GM19035 (cell line): Measurements from ENCODE around the gene PARP16.
"Not testable (repeated sequence)": the region's sequence is repeated elsewhere in the genome, so short reads cannot be mapped to it uniquely, and the experiment has no call there.

Experiments used
- ATAC-seq: cut with Tn5 transposase; IDR thresholded peaks from one replicate; pipeline ENCODE4 v1.9.1; 2021; ENCODE audit not compliant: unreplicated experiment

PARP16 gene

DNA sequence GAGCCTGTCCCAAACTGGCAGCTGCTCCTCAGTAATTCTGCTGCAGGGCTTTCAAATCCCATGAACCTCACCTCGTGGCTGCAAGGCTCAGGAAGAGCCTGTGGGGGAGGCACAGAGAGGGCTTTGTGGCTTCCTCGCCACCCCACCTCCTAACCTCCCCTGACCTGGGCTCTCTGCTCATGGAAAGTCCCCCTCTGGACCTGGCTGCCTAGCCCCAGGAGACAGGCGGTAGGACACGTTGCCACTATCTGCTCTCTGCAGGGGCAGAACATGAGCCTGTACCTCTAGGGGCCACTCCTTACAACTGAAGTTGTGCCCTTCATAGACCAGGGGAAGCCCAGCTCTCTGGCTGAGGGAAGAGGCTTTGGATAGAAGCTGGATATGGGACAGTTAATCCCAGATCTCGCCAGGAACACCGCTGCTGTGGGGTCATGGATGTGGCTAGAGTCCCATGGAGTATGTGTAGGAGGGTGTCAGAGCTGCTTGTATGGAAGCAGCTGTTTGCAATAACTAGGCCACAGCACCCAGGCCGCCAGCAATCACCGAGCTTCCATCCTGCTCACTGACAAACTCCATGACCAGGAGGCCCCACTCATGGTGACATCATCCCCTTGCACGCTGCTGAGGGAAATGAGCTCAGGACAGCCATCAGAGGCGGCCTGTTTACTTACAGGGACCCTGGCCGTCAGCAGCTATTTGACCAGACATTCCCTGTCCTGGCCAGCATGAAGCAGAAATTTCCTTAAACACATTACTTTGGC lies 41.4 kb downstream of the PARP16 start:
- ATAC-seq = no peak

DNA sequence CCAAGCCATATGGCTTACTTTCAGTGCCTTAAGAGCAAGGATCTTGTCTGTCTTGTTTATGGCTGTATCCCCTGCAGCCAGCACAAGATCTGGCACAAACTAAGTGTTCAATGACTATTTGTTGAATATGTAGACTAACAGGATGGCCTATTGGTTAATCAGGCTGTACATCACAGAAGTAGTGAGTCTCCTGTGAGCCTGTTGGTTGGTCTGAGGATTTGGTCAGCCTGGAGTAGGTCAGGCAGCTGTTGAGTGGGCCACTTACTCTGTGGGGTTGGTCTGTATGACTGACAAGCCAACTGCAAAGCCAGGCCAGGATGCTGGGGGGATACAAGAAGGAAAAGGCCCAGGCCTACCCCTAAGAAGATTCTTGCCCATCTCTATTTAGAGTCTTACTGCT lies 42.0 kb downstream of the PARP16 start:
- ATAC-seq = no peak

GRCh38 chr15:65236443-65236842 lies 50.2 kb downstream of the PARP16 start:
- not testable (repeated sequence) for ATAC-seq

DNA sequence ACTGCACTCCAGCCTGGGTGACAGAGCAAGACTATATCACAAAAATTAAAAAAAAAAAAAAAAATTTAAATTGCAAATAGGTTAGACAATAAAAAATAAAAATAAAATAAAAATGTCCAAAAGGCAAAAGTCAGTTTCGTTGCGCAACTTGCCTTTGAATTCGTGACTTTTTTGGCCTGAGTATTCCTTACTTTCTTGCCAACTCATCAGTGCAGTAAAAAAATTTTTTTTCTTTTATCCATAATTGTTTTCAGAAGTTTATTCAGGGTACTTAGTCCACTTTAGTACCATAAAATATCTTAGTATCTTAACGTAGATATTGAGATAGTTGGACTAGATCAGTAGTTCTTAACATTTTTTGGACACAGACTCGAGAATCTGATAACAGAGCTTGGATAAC lies 53.0 kb downstream of the PARP16 start:
- ATAC-seq = no peak

DNA sequence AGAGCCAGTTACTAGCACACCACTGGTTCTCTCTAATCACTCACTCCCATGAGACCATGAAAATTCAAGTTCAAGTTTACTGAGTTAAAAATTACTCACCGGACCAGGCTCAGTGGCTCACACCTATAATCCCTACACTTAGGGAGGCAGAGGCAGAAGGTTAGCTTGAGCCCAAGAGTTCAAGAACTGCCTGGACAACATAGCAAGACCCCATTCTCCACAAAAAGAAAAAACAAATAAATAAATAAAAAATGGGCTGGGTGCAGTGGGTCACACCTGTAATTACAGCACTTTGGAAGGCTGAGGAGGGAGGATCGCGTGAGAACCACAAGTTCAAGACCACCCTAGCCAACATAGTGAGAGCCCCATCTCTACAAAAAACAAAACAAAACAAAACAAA lies 54.2 kb downstream of the PARP16 start:
- ATAC-seq = no peak

DNA sequence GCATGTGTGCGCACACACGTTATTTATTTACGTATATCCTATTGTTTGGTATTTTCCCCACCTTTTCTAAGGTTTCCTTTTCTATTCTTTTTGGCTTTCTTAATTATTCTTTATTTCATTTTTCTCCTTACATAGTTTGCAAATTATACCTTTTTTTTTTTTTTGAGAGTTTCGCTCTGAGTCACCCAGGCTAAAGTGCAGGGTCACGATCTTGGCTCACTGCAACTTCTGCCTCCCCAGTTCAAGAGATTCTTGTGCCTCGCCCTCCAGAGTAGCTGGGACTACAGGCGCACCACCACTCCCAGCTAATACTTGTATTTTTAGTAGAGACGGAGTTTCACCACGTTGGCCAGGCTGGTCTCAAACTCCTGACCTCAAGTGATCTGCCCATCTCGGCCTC lies 55.4 kb downstream of the PARP16 start:
- ATAC-seq = no peak

- ATAC-seq = not testable (repeated sequence)
Observed at GRCh38 chr15:65226901-65227300, 59.8 kb downstream of the PARP16 start.

GRCh38 chr15:65226221-65226620 lies 60.5 kb downstream of the PARP16 start:
- no peak for ATAC-seq

DNA sequence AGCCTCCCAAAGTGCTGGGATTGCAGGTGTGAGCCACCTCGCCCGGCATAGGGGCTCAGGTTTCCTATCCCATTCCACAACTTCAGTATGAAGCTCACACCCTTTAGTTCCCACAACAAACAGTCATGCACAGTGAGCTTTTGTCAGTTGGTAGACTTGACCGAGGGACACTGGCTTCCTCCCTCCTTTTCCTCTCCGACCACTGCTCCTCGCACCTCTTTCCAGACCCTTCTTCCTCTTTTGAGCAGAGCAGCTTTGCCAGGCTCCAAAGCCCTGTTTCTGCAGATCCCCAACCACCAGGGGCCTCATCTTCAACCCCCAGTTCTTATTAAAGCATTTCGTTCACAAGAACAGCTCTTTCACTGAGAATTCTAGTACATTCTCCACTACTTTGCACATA lies 62.7 kb downstream of the PARP16 start:
- ATAC-seq = no peak

DNA sequence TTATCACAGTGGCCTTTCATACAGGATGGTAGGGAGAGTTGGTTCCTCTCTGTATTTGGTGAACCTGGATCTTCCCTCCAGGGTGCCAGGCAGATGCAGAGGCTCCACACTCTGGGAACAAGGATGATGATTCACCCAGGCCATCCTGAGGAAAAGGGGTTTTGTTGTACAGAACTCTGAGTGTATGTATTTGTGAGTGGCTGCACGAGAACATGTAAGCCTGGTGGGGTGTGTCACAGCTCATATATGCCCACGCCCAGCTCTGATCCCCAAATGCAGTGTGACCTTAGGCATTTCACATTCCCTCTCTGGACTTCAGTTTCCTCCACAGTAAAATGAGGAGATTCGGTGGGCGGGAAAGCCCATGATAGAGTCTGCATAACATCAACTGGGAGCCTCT lies 63.8 kb downstream of the PARP16 start:
- ATAC-seq = no peak

- no peak for ATAC-seq
Observed at GRCh38 chr15:65221697-65222096, 65.0 kb downstream of the PARP16 start.

- no peak for ATAC-seq
Observed at GRCh38 chr15:65219137-65219536, 67.5 kb downstream of the PARP16 start.

GRCh38 chr15:65217526-65218482 lies 68.9 kb downstream of the PARP16 start:
- no peak for ATAC-seq

DNA sequence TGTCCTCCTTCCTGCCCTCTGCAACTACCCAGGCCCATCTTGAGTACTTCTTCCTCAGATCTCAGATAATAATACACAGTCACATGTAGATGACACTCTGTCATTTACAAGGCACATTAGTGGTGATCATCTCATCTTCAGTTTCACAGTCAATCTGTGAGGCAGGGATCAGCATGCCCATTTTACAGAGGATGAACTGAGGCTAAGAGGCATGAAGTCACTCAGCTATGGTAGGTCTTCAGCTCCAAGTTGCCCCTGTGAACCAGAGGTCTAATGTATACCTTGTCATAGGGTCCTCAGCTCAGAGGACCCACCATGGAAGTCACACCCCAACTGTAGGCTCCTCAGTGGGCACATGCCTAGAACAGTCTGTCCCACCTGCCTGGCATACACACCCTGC lies 71.2 kb downstream of the PARP16 start:
- no peak for ATAC-seq

DNA sequence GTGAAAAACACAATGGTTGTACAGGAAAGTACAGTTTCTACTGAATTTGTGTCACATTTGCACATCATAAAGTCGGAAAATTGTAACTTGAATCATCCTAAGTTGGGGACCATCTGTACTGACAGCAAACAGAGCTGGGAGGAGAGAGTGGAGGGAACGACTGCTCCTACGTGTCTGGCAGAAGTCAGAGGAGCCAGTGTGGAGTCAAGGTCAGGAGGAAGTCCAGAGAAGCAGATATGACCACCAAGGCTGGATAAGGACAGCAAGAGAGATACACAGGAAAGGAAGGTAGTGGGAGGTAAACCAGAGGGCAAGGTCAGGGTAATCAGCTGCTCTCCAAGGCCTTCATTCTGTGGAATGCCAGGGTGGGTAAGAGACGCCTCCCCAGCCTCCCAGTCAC lies 72.7 kb downstream of the PARP16 start:
- ATAC-seq = no peak

DNA sequence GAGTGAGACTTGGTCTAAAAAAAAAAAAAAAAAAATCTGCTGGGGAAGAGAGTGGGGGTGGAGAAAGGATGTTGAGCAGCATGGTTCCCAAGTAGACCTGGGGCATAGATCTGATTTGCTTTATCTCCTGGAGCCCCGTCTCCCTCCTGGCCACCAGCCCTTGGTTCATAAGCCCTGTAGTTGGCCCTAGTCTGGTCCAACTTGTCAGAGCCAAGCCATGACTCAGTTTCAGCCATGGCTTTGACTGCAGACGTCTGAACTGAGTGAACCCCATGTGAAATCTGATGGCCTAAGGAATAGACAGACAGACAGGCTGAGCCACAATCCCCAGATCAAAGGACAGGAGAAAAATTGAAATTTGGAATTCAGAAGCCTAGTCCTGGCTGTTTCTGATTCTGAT lies 73.4 kb downstream of the PARP16 start:
- no peak for ATAC-seq

- no peak for ATAC-seq
Observed at GRCh38 chr15:65212097-65212496, 74.6 kb downstream of the PARP16 start.

GRCh38 chr15:65211482-65211982 lies 75.2 kb downstream of the PARP16 start:
- no peak for ATAC-seq

DNA sequence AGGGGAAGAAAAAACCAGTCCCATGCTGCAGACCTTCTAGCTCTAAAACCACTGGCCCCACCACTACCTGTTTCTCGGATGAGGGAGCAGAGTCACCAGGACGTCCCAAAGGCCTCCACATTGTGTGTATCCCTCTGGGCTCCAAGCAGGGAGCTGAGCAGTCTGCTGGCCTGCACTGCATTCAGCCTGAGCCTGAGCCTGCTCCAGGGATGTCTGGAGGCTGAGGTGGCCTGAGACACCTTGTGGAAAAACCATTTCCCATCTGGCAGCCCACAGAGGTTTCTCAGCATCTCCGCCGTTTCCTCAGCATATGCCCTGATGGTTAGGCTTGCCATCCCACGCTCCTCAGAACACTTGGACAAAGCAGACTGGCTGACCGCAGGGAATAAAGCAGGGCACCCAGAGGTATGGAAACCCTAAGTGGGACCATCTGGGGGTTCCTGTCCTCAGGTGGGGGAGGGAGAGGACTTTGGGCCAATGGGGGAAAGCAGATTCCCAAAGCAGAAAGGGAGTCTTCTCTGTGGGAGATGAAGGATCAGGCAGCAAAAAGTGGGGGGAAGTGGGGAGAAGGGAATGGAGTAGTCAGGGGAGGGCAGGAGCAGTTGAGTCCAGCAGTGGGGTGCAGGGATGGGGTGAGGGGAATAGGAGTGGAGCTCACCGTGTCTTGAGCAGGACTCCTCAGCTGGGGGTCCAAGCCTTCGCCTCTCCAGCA lies 75.8 kb downstream of the PARP16 start, which contains the start of gene CILP:
Gene CILP (minus strand): TSS at position 704 of the 712 bp plus-strand sequence. CDS start 1,718 bp downstream, outside the sequence.
- no peak for ATAC-seq

- no peak for ATAC-seq
Observed at GRCh38 chr15:65209701-65210643, 76.7 kb downstream of the PARP16 start.
